Transverse colon (tissue), 4 donors: ENCODE measurements around the gene FAM240B.

ENCODE experiments used
- CTCF ChIP-seq, 5 experiments: fragments of 200-600 bp in 3 of 5; fragments of 450-650 bp in 2 of 5; sonication (generic) in 3 of 5; IDR thresholded peaks; 1 replicate in 2 of 5; 2 replicates in 3 of 5; pipeline ENCODE4 v1.5.1; 2016 to 2017; ENCODE audit warnings: antibody characterized with exemption in 5 of 5, inconsistent platforms in 3 of 5, mild to moderate bottlenecking in 2 of 5, moderate library complexity in 1 of 5
- EP300 ChIP-seq: sonication (generic); formaldehyde crosslinking; IDR thresholded peaks from one replicate; pipeline ENCODE4 v1.6.1; 2017; ENCODE audit warnings: antibody characterized with exemption, low read depth
- POLR2A ChIP-seq: fragments of 450-650 bp; IDR thresholded peaks from one replicate; pipeline ENCODE4 v1.6.1; 2016; ENCODE audit warnings: antibody characterized with exemption, mild to moderate bottlenecking, moderate library complexity
- POLR2AphosphoS5 ChIP-seq, 3 donors: sonication (generic); formaldehyde crosslinking; IDR thresholded peaks; one replicate each; pipeline ENCODE4 v1.6.1; 2016; ENCODE audit warnings: antibody characterized with exemption in 3 of 3

- TF ChIP-seq CTCF (IDR thresholded peaks at IDR 0.05) (no peak), POLR2A (no peak), POLR2AphosphoS5 (IDR thresholded peaks at IDR 0.05) (no peak), EP300 (no peak)
Observed at GRCh38 chr9:38692707-38693106, 27.2 kb downstream of the FAM240B start.
